ENCODE data around the gene ARHGAP36.

GRCh38 chrX:131057706-131058105 lies 440 bp upstream of the ARHGAP36 start:
- no peak for TF ChIP-seq POLR2A (IDR thresholded peaks at IDR 0.05; ENCODE audit: low read depth, low read length)
- no peak for TF ChIP-seq TAF1 (IDR thresholded peaks at IDR 0.05; ENCODE audit: low read depth, low read length)
- TF ChIP-seq POLR2AphosphoS5 (IDR thresholded peaks at IDR 0.05; ENCODE audit: low read depth, low read length), result no peak
- no peak for TF ChIP-seq SPI1 (IDR thresholded peaks at IDR 0.05; ENCODE audit: low read depth, low read length)
- no peak for TF ChIP-seq POU2F2 (IDR thresholded peaks at IDR 0.05; ENCODE audit: low read depth, low read length)

Measured in GM12891 (cell line).